RWPE2 (cell line): ENCODE data around the gene GSK3B.

Experiments used
- ATAC-seq: fragments of 200-7000 bp; cut with Tn5 transposase; 3 replicates; pipeline ENCODE4 v1.9.1; 2021; ENCODE audit warnings: low read depth
- DNase-seq: peaks from one replicate; pipeline ENCODE4 v3.0.0-alpha.2; 2020; ENCODE audit warnings: low spot score
- H3K27ac ChIP-seq: fragments of 450-650 bp; 2 replicates; pipeline ENCODE4 v1.5.1; 2017; ENCODE audit warnings: mild to moderate bottlenecking; ENCODE audit not compliant: poor library complexity, severe bottlenecking
- H3K27me3 ChIP-seq: fragments of 250-450 bp; sonication (Bioruptor Pico); 2 replicates; pipeline ENCODE4 v1.5.1; 2021; ENCODE audit warnings: mild to moderate bottlenecking, moderate library complexity; ENCODE audit not compliant: insufficient read depth, poor library complexity, severe bottlenecking
- H3K36me3 ChIP-seq: fragments of 250-450 bp; sonication (Bioruptor Pico); 2 replicates; pipeline ENCODE4 v1.5.1; 2020; ENCODE audit warnings: low read depth, mild to moderate bottlenecking, moderate library complexity
- H3K4me1 ChIP-seq: fragments of 250-450 bp; sonication (Bioruptor Pico); 2 replicates; pipeline ENCODE4 v1.5.1; 2021; ENCODE audit warnings: mild to moderate bottlenecking, moderate library complexity; ENCODE audit not compliant: insufficient read depth, poor library complexity, severe bottlenecking
- H3K4me3 ChIP-seq: fragments of 250-450 bp; sonication (Bioruptor Pico); 2 replicates; pipeline ENCODE4 v1.5.1; 2021; ENCODE audit warnings: mild to moderate bottlenecking, moderate library complexity; ENCODE audit not compliant: severe bottlenecking
- H3K9me3 ChIP-seq: fragments of 250-450 bp; sonication (Bioruptor Pico); 2 replicates; pipeline ENCODE4 v1.5.1; 2021; ENCODE audit warnings: mild to moderate bottlenecking, moderate library complexity; ENCODE audit not compliant: severe bottlenecking
- TF ChIP-seq, protein P1 (sequence below): fragments of 450-650 bp; IDR thresholded peaks from one replicate; pipeline ENCODE4 v1.5.1; 2017; ENCODE audit warnings: mild to moderate bottlenecking, moderate library complexity; ENCODE audit not compliant: poor library complexity, severe bottlenecking

GSK3B gene

DNA sequence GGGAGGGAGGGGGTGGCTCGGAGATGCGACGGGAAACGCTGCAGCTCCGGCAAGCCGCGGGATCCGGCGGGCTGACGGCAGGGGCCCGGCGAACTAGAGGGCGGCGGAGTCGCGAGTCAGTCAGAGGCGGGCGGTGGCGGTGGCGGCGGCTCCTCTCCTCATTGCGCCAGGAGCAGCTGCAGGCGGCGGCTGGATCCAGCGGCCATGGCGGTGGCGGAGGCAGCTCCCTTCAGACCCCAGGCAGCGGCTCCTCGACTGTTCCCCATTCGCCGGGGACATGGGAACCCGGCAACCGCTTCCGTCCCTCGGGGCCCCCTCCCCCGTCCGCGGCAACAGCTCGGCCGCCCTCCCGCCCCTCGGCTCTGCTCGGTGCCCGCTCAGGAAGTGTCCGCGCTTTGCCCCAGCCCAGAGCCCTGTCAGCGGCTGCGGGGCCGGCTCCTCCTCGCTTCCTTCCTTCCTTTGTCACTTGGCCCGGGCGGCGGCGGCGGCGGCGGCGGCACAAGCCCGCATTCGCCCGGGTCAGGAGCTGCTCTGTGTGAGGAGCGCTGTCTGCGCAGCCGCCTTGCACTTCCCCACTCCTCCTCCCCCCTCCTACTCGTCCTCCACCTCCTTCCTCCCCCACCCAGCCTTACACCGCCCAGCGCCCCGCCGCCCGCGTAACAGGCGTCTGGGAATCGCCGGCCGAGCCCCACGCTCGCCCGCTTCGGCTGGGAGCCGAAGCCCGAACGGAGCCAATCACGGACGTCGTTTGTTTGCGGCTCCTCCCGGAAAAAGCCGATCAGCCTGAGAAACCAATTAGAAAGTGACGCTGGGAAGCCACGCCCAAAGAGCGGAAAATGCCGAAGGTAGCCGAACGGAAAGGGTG, at the start of gene GSK3B:
TSS of gene GSK3B (minus strand) at position 537 of the 865 bp plus-strand sequence. CDS start 1,013 bp downstream, outside the sequence.
- TF ChIP-seq, protein P1, sequence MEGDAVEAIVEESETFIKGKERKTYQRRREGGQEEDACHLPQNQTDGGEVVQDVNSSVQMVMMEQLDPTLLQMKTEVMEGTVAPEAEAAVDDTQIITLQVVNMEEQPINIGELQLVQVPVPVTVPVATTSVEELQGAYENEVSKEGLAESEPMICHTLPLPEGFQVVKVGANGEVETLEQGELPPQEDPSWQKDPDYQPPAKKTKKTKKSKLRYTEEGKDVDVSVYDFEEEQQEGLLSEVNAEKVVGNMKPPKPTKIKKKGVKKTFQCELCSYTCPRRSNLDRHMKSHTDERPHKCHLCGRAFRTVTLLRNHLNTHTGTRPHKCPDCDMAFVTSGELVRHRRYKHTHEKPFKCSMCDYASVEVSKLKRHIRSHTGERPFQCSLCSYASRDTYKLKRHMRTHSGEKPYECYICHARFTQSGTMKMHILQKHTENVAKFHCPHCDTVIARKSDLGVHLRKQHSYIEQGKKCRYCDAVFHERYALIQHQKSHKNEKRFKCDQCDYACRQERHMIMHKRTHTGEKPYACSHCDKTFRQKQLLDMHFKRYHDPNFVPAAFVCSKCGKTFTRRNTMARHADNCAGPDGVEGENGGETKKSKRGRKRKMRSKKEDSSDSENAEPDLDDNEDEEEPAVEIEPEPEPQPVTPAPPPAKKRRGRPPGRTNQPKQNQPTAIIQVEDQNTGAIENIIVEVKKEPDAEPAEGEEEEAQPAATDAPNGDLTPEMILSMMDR: no peak
- Histone ChIP-seq H3K4me3 (peak within 1 kb of the TSS; percentile 70), H3K27ac (peak within 1 kb of the TSS; percentile 97), H3K9me3 (no peaks in the 10 kb centered on the region), H3K27me3 (no peaks in the 10 kb centered on the region), H3K36me3 (peaks cover 68% of the 10 kb centered on the region), H3K4me1 (peaks cover 22% of the 10 kb centered on the region)
- DNase-seq (peak; percentile 76), ATAC-seq (peak; percentile 58)

DNA sequence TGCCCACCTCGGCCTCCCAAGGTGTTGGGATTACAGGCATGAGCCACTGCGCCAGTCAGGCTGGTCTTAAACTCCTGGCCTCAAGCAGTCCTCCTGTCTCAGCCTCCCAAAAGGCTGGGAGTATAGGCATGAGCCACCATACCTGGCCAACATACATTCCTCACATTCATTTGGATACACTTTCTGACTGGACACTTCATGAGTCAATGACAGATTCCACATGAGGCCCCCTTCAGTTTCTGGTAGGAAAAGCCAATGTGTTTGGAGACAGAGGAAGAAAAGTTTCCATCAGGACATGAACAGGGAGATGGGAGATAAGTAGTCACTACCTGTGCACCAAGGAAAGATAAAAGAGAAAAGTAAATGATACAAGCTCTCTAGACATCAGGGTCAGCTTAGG, 49.4 kb upstream of the GSK3B start:
- Histone ChIP-seq H3K4me1 (peaks cover 49% of the 10 kb centered on the region), H3K27ac (peak overlapping the region; percentile 99), H3K4me3 (no peak overlapping the region)

DNA sequence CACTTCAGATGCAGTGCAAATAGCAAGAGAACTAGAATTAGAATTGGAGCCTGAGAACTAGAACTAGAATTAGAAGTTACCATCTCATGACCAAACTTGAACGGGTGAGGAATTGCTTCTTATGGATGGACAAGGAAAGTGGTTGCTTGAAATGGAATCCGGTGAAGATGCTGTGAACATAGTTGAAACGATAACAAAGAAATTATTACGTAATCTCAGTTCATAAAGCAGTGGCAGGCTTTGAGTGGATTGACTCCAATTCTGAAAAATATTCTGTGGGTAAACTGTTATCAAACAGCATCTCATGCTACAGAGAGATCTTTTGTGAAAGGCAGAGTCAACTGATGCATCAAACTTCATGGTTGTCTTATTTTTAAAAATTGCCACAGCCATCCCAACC, 48.0 kb upstream of the GSK3B start:
- ATAC-seq: no peak
- H3K36me3 ChIP-seq: no peaks in the 10 kb centered on the region
- TF ChIP-seq, protein P1: no peak
- H3K9me3 ChIP-seq: no peaks in the 10 kb centered on the region
- H3K4me1 ChIP-seq: peaks cover 35% of the 10 kb centered on the region
- peak overlapping the region; percentile 17 for H3K27ac ChIP-seq
- H3K4me3 ChIP-seq: no peak overlapping the region
- no peaks in the 10 kb centered on the region for H3K27me3 ChIP-seq
- DNase-seq: no peak

More for the DNA sequence above, 49.4 kb upstream of the GSK3B start:
- TF ChIP-seq, protein P1: no peak
- H3K9me3 ChIP-seq: no peaks in the 10 kb centered on the region
- ATAC-seq (no peak), DNase-seq (no peak)
- H3K27me3 ChIP-seq: no peaks in the 10 kb centered on the region
- H3K36me3 ChIP-seq: no peaks in the 10 kb centered on the region

DNA sequence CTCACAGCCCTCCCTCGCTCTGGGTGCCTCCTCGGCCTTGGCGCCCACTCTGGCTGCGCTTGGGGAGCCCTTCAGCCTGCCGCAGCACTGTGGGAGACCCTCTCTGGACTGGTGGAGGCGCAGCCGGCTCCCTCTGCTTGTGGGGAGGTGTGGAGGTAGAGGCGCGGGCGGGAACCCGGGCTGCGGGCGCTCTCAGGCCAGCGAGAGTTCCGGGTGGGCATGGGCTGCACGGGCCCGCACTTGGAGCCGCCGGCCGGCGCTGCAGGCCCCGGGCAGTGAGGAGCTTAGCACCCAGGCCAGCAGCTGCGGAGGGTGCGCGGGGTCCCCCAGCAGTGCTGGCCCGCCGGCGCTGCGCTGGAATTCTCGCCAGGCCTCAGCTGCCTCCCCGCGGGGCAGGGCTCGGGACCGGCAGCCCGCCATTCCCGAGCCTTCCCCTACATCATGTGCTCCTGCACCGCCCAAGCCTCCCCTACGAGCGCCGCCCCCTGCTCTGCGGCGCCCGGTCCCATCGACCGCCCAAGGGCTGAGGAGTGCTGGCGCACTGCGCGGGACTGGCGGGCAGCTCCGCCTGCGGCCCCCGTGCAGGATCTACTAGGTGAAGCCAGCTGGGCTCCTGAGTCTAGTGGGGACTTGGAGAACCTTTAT, 46.0 kb upstream of the GSK3B start:
- Histone ChIP-seq H3K27me3 (no peaks in the 10 kb centered on the region), H3K9me3 (no peaks in the 10 kb centered on the region), H3K4me3 (no peak overlapping the region), H3K27ac (no peak overlapping the region), H3K4me1 (peaks cover 23% of the 10 kb centered on the region), H3K36me3 (no peaks in the 10 kb centered on the region)
- TF ChIP-seq, protein P1: no peak
- ATAC-seq: no peak
- no peak for DNase-seq
